HCT116 (cell line): Measurements from ENCODE around the gene CALD1. TPM values are rescaled to one million over a fixed set of nuclear protein-coding genes. Genes with fewer than 3 reads are reported as not detected.

ENCODE experiments used
- ATAC-seq: fragments of 200-7000 bp; cut with Tn5 transposase; 2 replicates; pipeline ENCODE4 v1.9.1; 2020; ENCODE audit warnings: mild to moderate bottlenecking, moderate library complexity
- BruUV-seq: library from RNA; stranded (reverse); fragments of 400-500 nt; replicated peaks from 2 replicates; lab custom pipeline; 2021; lab: Mats Ljungman, UMichigan
- CTCF ChIA-PET: fragments of 300-600 bp; sonication (Branson Sonifier 250); formaldehyde crosslinking; loops from one replicate; lab custom pipeline; 2021; ENCODE audit warnings: antibody characterized with exemption; lab: Charles Lee
- POLR2A ChIA-PET: fragments of 300-600, 350-600 bp; sonication (Branson Sonifier 250); formaldehyde crosslinking; loops from one replicate; lab custom pipeline; 2021; ENCODE audit warnings: antibody characterized with exemption; lab: Charles Lee
- RAD21 ChIA-PET, 2 experiments: fragments of 300-600 bp; sonication (Branson Sonifier 250); formaldehyde crosslinking; loops; one replicate each; lab custom pipeline; 2023; ENCODE audit warnings: low total read pairs in 2 of 2; ENCODE audit not compliant: uncharacterized antibody in 2 of 2, unreplicated experiment in 2 of 2, low non-redundant PET in 1 of 2; lab: Charles Lee
- DNase-seq: peaks from one replicate; pipeline ENCODE4 v3.0.0-alpha.2; 2010; ENCODE audit warnings: low read depth, low spot score
- H2AFZ ChIP-seq: fragments of 200-600 bp; shearing (Covaris generic), sonication (generic); 2 replicates; pipeline ENCODE4 v1.6.1; 2017; ENCODE audit warnings: low read depth, mixed run types, mixed read lengths, antibody characterized with exemption, low read length; ENCODE audit not compliant: poor library complexity, severe bottlenecking
- H3K27ac ChIP-seq: 2 replicates; pipeline ENCODE4 v1.5.1; 2012; ENCODE audit warnings: low read depth, low read length
- H3K27me3 ChIP-seq: fragments of 200-600 bp; sonication (generic); 2 replicates; pipeline ENCODE4 v1.6.1; 2016; ENCODE audit warnings: mixed run types, low read length, mixed read lengths; ENCODE audit not compliant: insufficient read depth
- H3K36me3 ChIP-seq, 2 experiments: fragments of 200-500 bp in 1 of 2; fragments of 200-600 bp in 1 of 2; sonication (Bioruptor generic) in 1 of 2; sonication (generic) in 1 of 2; 2 replicates each; pipeline versions ENCODE4 v1.5.1 to v1.6.1; 2014 to 2016; ENCODE audit warnings: low read length in 2 of 2, inconsistent platforms in 1 of 2, mixed read lengths in 1 of 2, mixed run types in 1 of 2; ENCODE audit not compliant: insufficient read depth in 2 of 2, control insufficient read depth in 1 of 2
- H3K4me1 ChIP-seq, 2 experiments: fragments of 200-600 bp in 1 of 2; sonication (generic) in 1 of 2; 2 replicates each; pipeline versions ENCODE4 v1.5.1 to v1.6.1; 2012 to 2017; ENCODE audit warnings: low read length in 2 of 2, inconsistent platforms in 1 of 2, mild to moderate bottlenecking in 1 of 2, mixed read lengths in 1 of 2, mixed run types in 1 of 2, moderate library complexity in 1 of 2; ENCODE audit not compliant: insufficient read depth in 2 of 2, control insufficient read depth in 1 of 2
- H3K4me2 ChIP-seq: fragments of 200-600 bp; sonication (generic); 2 replicates; pipeline ENCODE4 v1.6.1; 2017; ENCODE audit warnings: mixed run types, low read length, mixed read lengths
- H3K4me3 ChIP-seq, 2 experiments: fragments of 200-600 bp in 1 of 2; sonication (generic) in 1 of 2; replicated peaks in 1 of 2; 2 replicates each; pipeline ENCODE4 v1.5.1; 2011 to 2016; ENCODE audit warnings: low read length in 2 of 2, control low read depth in 1 of 2, low read depth in 1 of 2, mild to moderate bottlenecking in 1 of 2, mixed read lengths in 1 of 2, mixed run types in 1 of 2
- H3K79me2 ChIP-seq: fragments of 200-600 bp; sonication (generic); 2 replicates; pipeline ENCODE4 v1.6.1; 2017; ENCODE audit warnings: mild to moderate bottlenecking, mixed run types, low read length, moderate library complexity, mixed read lengths; ENCODE audit not compliant: insufficient read depth
- H3K9ac ChIP-seq: fragments of 200-600 bp; sonication (generic); 2 replicates; pipeline ENCODE4 v1.6.1; 2016; ENCODE audit warnings: low read length, mixed read lengths
- H3K9me2 ChIP-seq: fragments of 200-600 bp; sonication (generic), shearing (Covaris generic); 2 replicates; pipeline ENCODE4 v1.6.1; 2017; ENCODE audit warnings: mixed run types, mild to moderate bottlenecking, moderate library complexity; ENCODE audit not compliant: insufficient read depth
- H3K9me3 ChIP-seq, 2 experiments: fragments of 200-500 bp in 1 of 2; fragments of 200-600 bp in 1 of 2; sonication (Bioruptor generic) in 1 of 2; sonication (generic) in 1 of 2; 2 replicates each; pipeline ENCODE4 v1.6.1; 2014 to 2017; ENCODE audit warnings: low read length in 2 of 2, mixed read lengths in 2 of 2, inconsistent platforms in 1 of 2, low read depth in 1 of 2, mild to moderate bottlenecking in 1 of 2, mixed run types in 1 of 2, moderate library complexity in 1 of 2; ENCODE audit not compliant: control insufficient read depth in 1 of 2, insufficient read depth in 1 of 2
- H4K20me1 ChIP-seq: fragments of 200-600 bp; sonication (generic), shearing (Covaris generic); 2 replicates; pipeline ENCODE4 v1.6.1; 2017; ENCODE audit warnings: mixed run types, mild to moderate bottlenecking, moderate library complexity; ENCODE audit not compliant: insufficient read depth
- CBX3 ChIP-seq: IDR thresholded peaks from 2 replicates; pipeline ENCODE4 v1.6.1; 2012; ENCODE audit warnings: low read depth
- CEBPB ChIP-seq: IDR thresholded peaks from 2 replicates; pipeline ENCODE4 v1.6.1; 2012; ENCODE audit warnings: low read depth
- CTCF ChIP-seq, 3 experiments: fragments of 200-600 bp in 1 of 3; sonication (generic) in 1 of 3; IDR thresholded peaks in 2 of 3; conservative IDR thresholded peaks in 1 of 3; 2 replicates each; pipeline ENCODE4 v1.5.1; 2012 to 2017; ENCODE audit warnings: low read depth in 2 of 3, low read length in 2 of 3, antibody characterized with exemption in 1 of 3, borderline replicate concordance in 1 of 3, control low read depth in 1 of 3, mild to moderate bottlenecking in 1 of 3, mixed read lengths in 1 of 3, mixed run types in 1 of 3, moderate library complexity in 1 of 3; ENCODE audit not compliant: insufficient read depth in 1 of 3
- ELF1 ChIP-seq: IDR thresholded peaks from 2 replicates; pipeline ENCODE4 v1.6.1; 2012; ENCODE audit warnings: low read depth, borderline replicate concordance
- EZH2 ChIP-seq: fragments of 200-600 bp; sonication (generic); IDR thresholded peaks from 2 replicates; pipeline ENCODE4 v1.6.1; 2017; ENCODE audit warnings: antibody characterized with exemption, mixed run types
- EZH2phosphoT487 ChIP-seq: fragments of 200-600 bp; IDR thresholded peaks from 2 replicates; pipeline ENCODE4 v1.6.1; 2018; ENCODE audit warnings: antibody characterized with exemption, borderline replicate concordance
- MAX ChIP-seq: IDR thresholded peaks from 2 replicates; pipeline ENCODE4 v1.6.1; 2012
- POLR2A ChIP-seq: IDR thresholded peaks from 2 replicates; pipeline ENCODE4 v1.7.0; 2011; ENCODE audit warnings: borderline replicate concordance; ENCODE audit not compliant: insufficient read depth, insufficient read length; ENCODE audit errors: extremely low read depth
- POLR2AphosphoS5 ChIP-seq: IDR thresholded peaks from 2 replicates; pipeline ENCODE4 v1.6.1; 2011; ENCODE audit warnings: mild to moderate bottlenecking, low read depth, low read length, moderate library complexity
- RAD21 ChIP-seq: IDR thresholded peaks from 2 replicates; pipeline ENCODE4 v1.6.1; 2012; ENCODE audit warnings: low read depth, mild to moderate bottlenecking
- REST ChIP-seq: IDR thresholded peaks from 2 replicates; pipeline ENCODE4 v1.6.1; 2012; ENCODE audit warnings: low read depth
- SIN3A ChIP-seq: IDR thresholded peaks from 2 replicates; pipeline ENCODE4 v1.6.1; 2012; ENCODE audit warnings: low read depth
- SRF ChIP-seq: IDR thresholded peaks from 2 replicates; pipeline ENCODE4 v1.6.1; 2012; ENCODE audit warnings: low read depth
- TCF7L2 ChIP-seq: IDR thresholded peaks from 2 replicates; pipeline ENCODE4 v1.7.0; 2011; ENCODE audit warnings: borderline replicate concordance, inconsistent platforms; ENCODE audit not compliant: insufficient read depth, insufficient read length; ENCODE audit errors: extremely low read depth
- YY1 ChIP-seq: IDR thresholded peaks from 2 replicates; pipeline ENCODE4 v1.6.1; 2011; ENCODE audit warnings: low read length, low read depth, moderate library complexity, mild to moderate bottlenecking; ENCODE audit not compliant: insufficient replicate concordance; ENCODE audit errors: extremely low read depth
- ZBTB33 ChIP-seq: IDR thresholded peaks from 2 replicates; pipeline ENCODE4 v1.6.1; 2011; ENCODE audit warnings: mild to moderate bottlenecking, low read length, moderate library complexity; ENCODE audit not compliant: insufficient replicate concordance; ENCODE audit errors: extremely low read depth
- ZFX ChIP-seq: fragments of 450-650 bp; IDR thresholded peaks from 2 replicates; pipeline ENCODE4 v1.6.1; 2017
- ZNF274 ChIP-seq: fragments of 200-500 bp; sonication (Bioruptor generic); IDR thresholded peaks from 2 replicates; pipeline ENCODE4 v1.6.1; 2014; ENCODE audit warnings: mild to moderate bottlenecking, low read depth, low read length, inconsistent platforms
- intact Hi-C: fragments of 100-400 bp; cut with micrococcal nuclease; formaldehyde crosslinking; loops from 2 replicates; pipeline ENCODE4 v1.10.0; 2022
- total RNA-seq: library from RNA; stranded (reverse); gene quantifications from one replicate; pipeline ENCODE4 v1.2.1, GENCODE V29; 2021; ENCODE audit not compliant: unreplicated experiment

CALD1 gene
- total RNA-seq, 1 experiment from 2014 or later, result 66.8 TPM

GRCh38 chr7:134859783-134860182 is 80.3 kb downstream of the CALD1 start:
- H3K27ac ChIP-seq, result no peak overlapping the region
- no peaks in the 10 kb centered on the region for H3K9me2 ChIP-seq
- no peak overlapping the region for H3K9ac ChIP-seq
- no TSS peak for BruUV-seq
- no peaks in the 10 kb centered on the region for H3K36me3 ChIP-seq
- H3K4me1 ChIP-seq, result no peaks in the 10 kb centered on the region
- no peak overlapping the region for H3K4me2 ChIP-seq
- ChIA-PET POLR2A (no interaction called here), RAD21 (no interaction called here), CTCF (no interaction called here)
- no peaks in the 10 kb centered on the region for H4K20me1 ChIP-seq
- H3K9me3 ChIP-seq, result no peaks in the 10 kb centered on the region
- no peaks in the 10 kb centered on the region for H3K27me3 ChIP-seq
- H3K79me2 ChIP-seq, result no peaks in the 10 kb centered on the region
- no peak overlapping the region for H3K4me3 ChIP-seq
- ATAC-seq (no peak), DNase-seq (no peak)
- no peak overlapping the region for H2AFZ ChIP-seq
- TF ChIP-seq SRF (no peak), CEBPB (no peak), REST (no peak), ZFX (no peak), ZBTB33 (no peak), TCF7L2 (no peak), SIN3A (no peak), EZH2 (no peak), MAX (no peak), EZH2phosphoT487 (no peak), CTCF (IDR thresholded peaks at IDR 0.05 in 2 of 3, conservative IDR thresholded peaks at IDR 0.05 in 1 of 3; ENCODE audit: borderline replicate concordance in 1 of 3, insufficient read depth in 1 of 3, low read depth in 2 of 3, low read length in 2 of 3) (no peak), POLR2A (no peak), ELF1 (no peak), RAD21 (no peak), CBX3 (no peak), POLR2AphosphoS5 (no peak), YY1 (no peak), ZNF274 (no peak)
- intact Hi-C loops, result no loop called here
